HG03378 (cell line): Measurements from ENCODE around the gene ALAD.
A peak's percentile ranks its signal among the peaks of the same experiment; 100 is the strongest.
"Not testable (repeated sequence)": the region's sequence is repeated elsewhere in the genome, so short reads cannot be mapped to it uniquely, and the experiment has no call there.

ENCODE experiments used
- ATAC-seq: cut with Tn5 transposase; IDR thresholded peaks from one replicate; pipeline ENCODE4 v1.9.1; 2021; ENCODE audit warnings: mild to moderate bottlenecking, moderate library complexity; ENCODE audit not compliant: unreplicated experiment

The ALAD gene

GRCh38 chr9:113401027-113401792 is at the start of gene ALAD:
TSS of gene ALAD (minus strand) at chr9:113401284. CDS start at chr9:113393559, 7,725 bp downstream.
- peak; percentile 87 for ATAC-seq

GRCh38 chr9:113449376-113449775 is 48.3 kb upstream of the ALAD start:
- no peak for ATAC-seq

- ATAC-seq, result no peak
Observed at GRCh38 chr9:113446323-113446740, 45.2 kb upstream of the ALAD start.

- no peak for ATAC-seq
Observed at GRCh38 chr9:113444736-113445135, 43.7 kb upstream of the ALAD start.

- not testable (repeated sequence) for ATAC-seq
Observed at GRCh38 chr9:113437716-113438115, 36.6 kb upstream of the ALAD start.

GRCh38 chr9:113436728-113437515 is 35.8 kb upstream of the ALAD start:
- ATAC-seq, result no peak

GRCh38 chr9:113431191-113431590 is 30.1 kb upstream of the ALAD start:
- ATAC-seq, result no peak

- no peak for ATAC-seq
Observed at GRCh38 chr9:113428062-113428615, 27.1 kb upstream of the ALAD start.

- no peak for ATAC-seq
Observed at GRCh38 chr9:113427629-113428028, 26.5 kb upstream of the ALAD start.

GRCh38 chr9:113426701-113427100 is 25.6 kb upstream of the ALAD start:
- no peak for ATAC-seq

- ATAC-seq, result no peak
Observed at GRCh38 chr9:113425072-113425471, 24.0 kb upstream of the ALAD start.

GRCh38 chr9:113421726-113422125 is 20.6 kb upstream of the ALAD start:
- no peak for ATAC-seq

GRCh38 chr9:113417370-113417769 is 16.3 kb upstream of the ALAD start:
- ATAC-seq, result no peak

GRCh38 chr9:113416149-113416721 is 15.2 kb upstream of the ALAD start:
- ATAC-seq, result peak; percentile 92

GRCh38 chr9:113410207-113410864 is 9.3 kb upstream of the ALAD start, which contains the start of the genes C9orf43 and POLE3:
TSS of gene C9orf43 (plus strand) at chr9:113410747. CDS start at chr9:113413494, 2,747 bp downstream.
TSS of gene POLE3 (minus strand) at chr9:113410675. CDS start at chr9:113410293, 382 bp downstream.
- ATAC-seq, result peak; percentile 77

- ATAC-seq, result no peak
Observed at GRCh38 chr9:113409883-113410206, 8.8 kb upstream of the ALAD start.

GRCh38 chr9:113409481-113409880 is 8.4 kb upstream of the ALAD start:
- no peak for ATAC-seq

GRCh38 chr9:113406873-113407511 is 5.9 kb upstream of the ALAD start:
- peak; percentile 43 for ATAC-seq

GRCh38 chr9:113406353-113406752 is 5.3 kb upstream of the ALAD start:
- ATAC-seq, result not testable (repeated sequence)

GRCh38 chr9:113403646-113404045 is 2.6 kb upstream of the ALAD start:
- no peak for ATAC-seq
